Esophagus muscularis mucosa (tissue), 4 donors: ENCODE measurements around the gene MAPK12. TPM values are rescaled to one million over a fixed set of nuclear protein-coding genes. Genes with fewer than 3 reads are reported as not detected.
A peak's percentile ranks its signal among the peaks of the same experiment; 100 is the strongest.

Source experiments
- DNase-seq: peaks from one replicate; pipeline ENCODE4 v3.0.0-alpha.2; 2017; ENCODE audit errors: extremely low spot score
- H3K27ac ChIP-seq, 4 donors: fragments of 200-600 bp; sonication (generic); replicated peaks in 1 of 4; 1 replicate in 3 of 4; 2 replicates in 1 of 4; pipeline ENCODE4 v1.5.1; 2016 to 2019; ENCODE audit warnings: mild to moderate bottlenecking in 1 of 4
- H3K27me3 ChIP-seq, 4 donors: fragments of 200-600 bp; sonication (generic); one replicate each; pipeline versions ENCODE4 v1.5.1 to v1.6.0; 2016 to 2019
- H3K36me3 ChIP-seq, 4 donors: fragments of 200-600 bp; sonication (generic); one replicate each; pipeline ENCODE4 v1.5.1; 2016 to 2019
- H3K4me1 ChIP-seq, 4 donors: fragments of 200-600 bp; sonication (generic); one replicate each; pipeline ENCODE4 v1.5.1; 2016 to 2019
- H3K4me3 ChIP-seq, 4 donors: fragments of 200-600 bp; sonication (generic); 1 replicate in 2 of 4; 2 replicates in 2 of 4; pipeline ENCODE4 v1.5.1; 2016 to 2019; ENCODE audit warnings: mild to moderate bottlenecking in 4 of 4, moderate library complexity in 1 of 4
- H3K9me3 ChIP-seq, 4 donors: fragments of 200-600 bp; sonication (generic); 1 replicate in 3 of 4; 2 replicates in 1 of 4; pipeline ENCODE4 v1.5.1; 2016 to 2019
- EP300 ChIP-seq: sonication (generic); formaldehyde crosslinking; IDR thresholded peaks from one replicate; pipeline ENCODE4 v1.6.1; 2017; ENCODE audit warnings: antibody characterized with exemption
- POLR2A ChIP-seq: fragments of 450-650 bp; IDR thresholded peaks from one replicate; pipeline ENCODE4 v1.6.1; 2017; ENCODE audit warnings: antibody characterized with exemption, moderate library complexity, mild to moderate bottlenecking, low read depth
- POLR2AphosphoS5 ChIP-seq, 2 donors: sonication (generic); formaldehyde crosslinking; IDR thresholded peaks; one replicate each; pipeline ENCODE4 v1.6.1; 2017; ENCODE audit warnings: antibody characterized with exemption in 2 of 2
- WGBS: methylation state at CpG from one replicate; pipeline ENCODE4 v1.1.5; 2018; 5-methylcytosine and 5-hydroxymethylcytosine counted together
- intact Hi-C: fragments of 100-400 bp; cut with DNase I; formaldehyde crosslinking; loops from one replicate; pipeline ENCODE4 v1.15.1; 2023
- total RNA-seq, 4 donors: library from RNA; depleted of rRNA; stranded (reverse); fragments of >200 nt; gene quantifications; one replicate each; pipeline versions ENCODE4 v1.1.0 to v1.2.1, GENCODE V29; 2016
- TF ChIP-seq, protein P1 (sequence below), 3 experiments: fragments of 200-600 bp in 2 of 3; fragments of 450-650 bp in 1 of 3; sonication (generic) in 2 of 3; IDR thresholded peaks; one replicate each; pipeline ENCODE4 v1.5.1; 2017 to 2019; ENCODE audit warnings: antibody characterized with exemption in 3 of 3, mild to moderate bottlenecking in 2 of 3, moderate library complexity in 1 of 3

The MAPK12 gene
- total RNA-seq, 4 donors from 2014 or later: 5.8 to 22.9 (median 16.1) TPM

DNA sequence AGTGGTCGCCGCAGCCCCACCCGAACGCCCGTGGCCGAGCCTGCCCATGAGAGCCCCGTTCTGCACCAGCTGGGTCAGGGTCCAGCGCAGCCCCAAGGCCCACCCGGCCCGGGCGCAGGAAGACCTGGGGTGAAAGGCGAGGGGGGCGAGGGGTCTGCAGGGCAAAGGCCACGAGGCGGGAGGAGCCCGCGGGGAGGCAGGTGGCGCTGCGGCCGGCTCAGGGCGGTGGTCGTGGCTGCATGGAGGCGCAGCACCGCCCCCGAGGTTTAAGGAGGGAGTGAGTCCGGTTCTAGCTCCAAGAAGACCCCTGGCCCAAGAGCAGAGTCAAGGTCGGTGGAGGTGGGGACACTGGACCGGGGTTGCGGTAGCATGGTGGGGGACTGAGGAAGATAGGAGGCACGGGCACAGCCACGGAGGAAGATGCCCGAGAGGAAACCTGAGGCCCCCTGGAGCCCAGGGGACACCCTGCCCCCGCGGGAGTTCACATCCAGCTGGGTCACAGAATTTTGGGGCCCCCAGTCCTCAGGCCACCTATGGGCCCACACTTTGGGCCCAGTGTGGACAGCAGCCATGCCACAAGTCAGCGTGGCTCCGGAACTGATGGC is 9.9 kb downstream of the MAPK12 start:
- no peaks in the 10 kb centered on the region for H3K27me3 ChIP-seq
- peaks cover 24 to 56% (median 44%) of the 10 kb centered on the region in 4 donors for H3K4me1 ChIP-seq
- H3K36me3 ChIP-seq: peaks cover 0 to 23% (median 8%) of the 10 kb centered on the region in 4 donors
- TF ChIP-seq POLR2AphosphoS5 (IDR thresholded peaks at IDR 0.05) (no peak), POLR2A (no peak), EP300 (no peak)
- TF ChIP-seq, protein P1, sequence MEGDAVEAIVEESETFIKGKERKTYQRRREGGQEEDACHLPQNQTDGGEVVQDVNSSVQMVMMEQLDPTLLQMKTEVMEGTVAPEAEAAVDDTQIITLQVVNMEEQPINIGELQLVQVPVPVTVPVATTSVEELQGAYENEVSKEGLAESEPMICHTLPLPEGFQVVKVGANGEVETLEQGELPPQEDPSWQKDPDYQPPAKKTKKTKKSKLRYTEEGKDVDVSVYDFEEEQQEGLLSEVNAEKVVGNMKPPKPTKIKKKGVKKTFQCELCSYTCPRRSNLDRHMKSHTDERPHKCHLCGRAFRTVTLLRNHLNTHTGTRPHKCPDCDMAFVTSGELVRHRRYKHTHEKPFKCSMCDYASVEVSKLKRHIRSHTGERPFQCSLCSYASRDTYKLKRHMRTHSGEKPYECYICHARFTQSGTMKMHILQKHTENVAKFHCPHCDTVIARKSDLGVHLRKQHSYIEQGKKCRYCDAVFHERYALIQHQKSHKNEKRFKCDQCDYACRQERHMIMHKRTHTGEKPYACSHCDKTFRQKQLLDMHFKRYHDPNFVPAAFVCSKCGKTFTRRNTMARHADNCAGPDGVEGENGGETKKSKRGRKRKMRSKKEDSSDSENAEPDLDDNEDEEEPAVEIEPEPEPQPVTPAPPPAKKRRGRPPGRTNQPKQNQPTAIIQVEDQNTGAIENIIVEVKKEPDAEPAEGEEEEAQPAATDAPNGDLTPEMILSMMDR (IDR thresholded peaks at IDR 0.05): no peak
- H3K4me3 ChIP-seq: peak overlapping the region; percentile 68 to 82 (median 76)
- peak overlapping the region; percentile 72 to 83 (median 78) for H3K27ac ChIP-seq
- no peaks in the 10 kb centered on the region for H3K9me3 ChIP-seq
- intact Hi-C loops: loop anchor here (1.0 kb wide), 1 partner anchor 91 kb away; no protein-coding TSS in a partner anchor
- WGBS: 0% methylated on average over 6 of the region's 36 CpGs
- DNase-seq: no peak

DNA sequence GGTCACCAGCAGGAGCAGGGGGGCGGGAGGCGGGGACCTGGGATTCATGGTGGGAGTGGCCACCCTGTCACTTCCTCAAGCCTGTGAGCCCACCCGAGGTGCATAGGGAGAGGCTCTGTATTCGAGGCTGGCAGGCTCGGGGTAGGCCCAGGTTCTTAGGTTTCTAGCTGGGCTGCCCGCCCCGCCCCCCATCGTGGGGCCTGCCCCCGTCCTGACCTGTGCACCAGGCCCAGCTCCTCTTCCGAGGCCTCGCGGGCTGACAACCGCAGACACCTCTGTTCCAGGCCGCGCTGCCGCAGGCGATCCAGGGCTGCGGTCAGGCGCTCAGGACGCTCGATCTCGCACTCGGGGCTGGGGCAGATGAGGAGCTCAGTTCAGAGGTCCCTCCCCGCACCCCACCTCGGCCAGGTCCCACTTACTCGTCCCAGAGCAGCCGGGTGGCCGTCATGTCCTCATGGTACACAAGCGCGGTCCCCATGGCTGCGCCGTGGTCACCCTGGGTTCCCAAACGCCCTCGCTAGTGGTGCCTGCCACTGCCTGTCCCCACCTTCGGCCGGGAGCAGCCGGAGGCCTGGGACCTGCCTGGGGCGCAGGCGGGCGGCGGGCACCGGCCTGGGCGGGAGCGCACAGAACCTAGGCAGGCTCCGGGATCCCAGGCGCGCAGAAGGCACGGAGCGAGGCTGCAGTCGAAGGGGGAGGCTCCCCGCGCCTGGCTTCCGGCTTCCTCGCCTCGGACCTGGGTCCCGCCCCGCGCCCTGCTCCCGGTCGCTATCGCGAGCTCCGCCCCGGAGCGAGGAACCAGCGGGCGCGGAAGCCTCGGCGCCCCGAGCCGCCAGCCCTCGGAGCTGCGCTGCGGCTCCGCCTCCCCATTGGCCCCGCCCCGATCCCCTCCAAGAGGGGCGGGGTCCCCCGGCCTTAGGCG is 10.7 kb downstream of the MAPK12 start, which contains the start of gene HDAC10:
Gene HDAC10, minus strand, starts transcription at position 711 of the 922 bp plus-strand sequence. Its CDS starts 233 bp downstream, at position 478.
- WGBS: 0% methylated on average over 3 of the region's 81 CpGs
- Histone ChIP-seq H3K4me1 (peaks cover 28 to 63% (median 49%) of the 10 kb centered on the region in 4 donors), H3K4me3 (peak within 1 kb of the TSS; percentile 68 to 82 (median 76)), H3K27me3 (no peaks in the 10 kb centered on the region), H3K36me3 (peaks cover 0 to 29% (median 14%) of the 10 kb centered on the region in 4 donors), H3K27ac (peak within 1 kb of the TSS; percentile 72 to 83 (median 78)), H3K9me3 (no peaks in the 10 kb centered on the region)
- intact Hi-C loops: no loop called here
- no peak for DNase-seq
- peak in 1 of 2 donors; percentile 59 for TF ChIP-seq POLR2AphosphoS5 (IDR thresholded peaks at IDR 0.05)
- TF ChIP-seq, protein P1 (IDR thresholded peaks at IDR 0.05): no peak

DNA sequence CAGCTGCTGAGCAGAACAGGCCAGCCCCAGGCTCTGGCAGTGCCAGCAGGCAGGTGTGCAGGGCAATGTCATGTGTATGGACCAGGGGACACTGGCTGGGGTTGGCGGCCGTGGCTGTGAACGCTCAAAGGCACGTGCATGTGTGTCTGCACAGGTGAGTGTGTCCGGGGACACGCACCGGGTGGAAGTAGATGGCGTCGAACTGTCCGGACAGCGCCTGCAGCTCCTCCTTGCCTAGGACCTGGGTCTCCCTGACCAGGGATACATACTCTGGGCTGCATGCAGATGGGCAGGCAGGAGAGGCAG is 11.3 kb downstream of the MAPK12 start:
- Histone ChIP-seq H3K9me3 (no peaks in the 10 kb centered on the region), H3K36me3 (peaks cover 0 to 23% (median 12%) of the 10 kb centered on the region in 4 donors), H3K27ac (peak overlapping the region in 3 of 4 donors; percentile 72 to 80 (median 75)), H3K4me3 (peak overlapping the region; percentile 68 to 82 (median 76)), H3K27me3 (no peaks in the 10 kb centered on the region), H3K4me1 (peaks cover 34 to 69% (median 55%) of the 10 kb centered on the region in 4 donors)
- no peak for TF ChIP-seq POLR2AphosphoS5 (IDR thresholded peaks at IDR 0.05)
- TF ChIP-seq, protein P1 (IDR thresholded peaks at IDR 0.05): no peak
- no peak for TF ChIP-seq EP300
- TF ChIP-seq POLR2A: no peak
- 87% methylated on average over 10 of the region's 11 CpGs for WGBS
- no peak for DNase-seq
- intact Hi-C loops: no loop called here

DNA sequence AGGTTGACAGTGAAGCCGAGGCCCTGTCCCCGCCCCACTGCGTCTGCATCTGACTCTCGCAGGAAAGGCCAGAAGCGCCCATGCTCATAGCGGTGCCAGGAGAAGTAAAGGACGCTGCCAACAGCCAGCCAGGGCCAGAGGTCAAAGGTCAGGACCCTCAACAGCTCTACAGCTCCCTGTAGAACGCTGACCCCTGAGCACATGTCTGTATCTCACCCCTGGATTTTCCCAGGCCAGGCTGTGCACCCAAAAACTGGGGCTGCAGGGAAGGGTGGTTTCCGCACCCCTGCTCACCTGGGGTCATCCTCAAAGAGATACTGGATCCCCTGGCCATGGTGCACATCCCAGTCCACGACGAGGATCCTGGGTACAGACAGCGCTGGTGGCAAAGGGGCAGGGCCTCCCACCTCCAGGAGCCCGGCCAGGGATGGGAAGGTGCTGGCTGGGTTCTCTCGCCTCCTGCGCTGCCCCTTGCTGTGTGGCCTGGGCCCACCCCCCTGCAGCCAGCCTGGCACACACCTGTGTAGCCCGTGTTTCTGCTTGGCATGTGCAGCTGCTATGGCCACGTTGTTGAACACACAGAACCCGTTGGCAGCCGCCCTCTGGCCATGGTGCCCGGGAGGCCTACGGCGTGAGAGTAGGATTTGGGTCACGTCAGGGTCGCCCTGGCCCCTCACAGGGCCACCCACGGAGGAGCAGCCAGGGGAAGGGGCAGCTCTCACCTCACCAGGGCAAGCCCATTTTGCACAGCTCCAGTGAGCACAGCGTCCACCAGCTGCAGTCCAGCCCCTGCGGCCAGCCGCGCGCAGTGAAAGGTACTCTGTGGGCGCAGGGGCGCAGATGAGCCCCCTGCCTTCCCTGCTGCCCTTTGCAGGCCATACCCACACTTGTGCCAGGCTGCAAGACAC is 11.9 kb downstream of the MAPK12 start:
- 83% methylated on average over 14 of the region's 32 CpGs for WGBS
- no peak for DNase-seq
- intact Hi-C loops: loop anchor here (10.0 kb wide), 1 partner anchor 225 kb away; the partner anchor contains the start of gene SBF1
- no peak for TF ChIP-seq EP300
- TF ChIP-seq POLR2AphosphoS5 (IDR thresholded peaks at IDR 0.05): no peak
- no peak for TF ChIP-seq POLR2A
- TF ChIP-seq, protein P1 (IDR thresholded peaks at IDR 0.05): no peak
- H3K9me3 ChIP-seq: no peaks in the 10 kb centered on the region
- no peaks in the 10 kb centered on the region for H3K27me3 ChIP-seq
- H3K4me3 ChIP-seq: peak overlapping the region in 3 of 4 donors; percentile 68 to 82 (median 75)
- no peak overlapping the region for H3K27ac ChIP-seq
- peaks cover 0 to 22% (median 10%) of the 10 kb centered on the region in 4 donors for H3K36me3 ChIP-seq
- H3K4me1 ChIP-seq: peaks cover 34 to 71% (median 55%) of the 10 kb centered on the region in 4 donors
